ENCODE data around the gene COX6A2.

The COX6A2 gene

GRCh38 chr16:31467151-31467773, 39.1 kb upstream of the COX6A2 start:
- H3K4me3 ChIP-seq (ENCODE audit: low read depth, low read length): no peak overlapping the region
- no peak for TF ChIP-seq CTCF (conservative IDR thresholded peaks at IDR 0.05; ENCODE audit: low read depth, low read length)
- DNase-seq (ENCODE audit: low read depth): peak; percentile 70

- no peak for TF ChIP-seq CTCF (conservative IDR thresholded peaks at IDR 0.05; ENCODE audit: low read depth, low read length)
- no peak overlapping the region for H3K4me3 ChIP-seq (ENCODE audit: low read depth, low read length)
- DNase-seq (ENCODE audit: low read depth): no peak
Measured at GRCh38 chr16:31466381-31466841, 38.3 kb upstream of the COX6A2 start.

- H3K4me3 ChIP-seq (ENCODE audit: low read depth, low read length): no peak overlapping the region
- no peak for DNase-seq (ENCODE audit: low read depth)
- no peak for TF ChIP-seq CTCF (conservative IDR thresholded peaks at IDR 0.05; ENCODE audit: low read depth, low read length)
Measured at GRCh38 chr16:31465788-31466370, 37.7 kb upstream of the COX6A2 start.

GRCh38 chr16:31464781-31465260, 36.7 kb upstream of the COX6A2 start:
- DNase-seq (ENCODE audit: low read depth): no peak
- no peak for TF ChIP-seq CTCF (conservative IDR thresholded peaks at IDR 0.05; ENCODE audit: low read depth, low read length)
- no peak overlapping the region for H3K4me3 ChIP-seq (ENCODE audit: low read depth, low read length)

- no peak overlapping the region for H3K4me3 ChIP-seq (ENCODE audit: low read depth, low read length)
- TF ChIP-seq CTCF (conservative IDR thresholded peaks at IDR 0.05; ENCODE audit: low read depth, low read length): no peak
- DNase-seq (ENCODE audit: low read depth): no peak
Measured at GRCh38 chr16:31464348-31464769, 36.2 kb upstream of the COX6A2 start.

GRCh38 chr16:31461921-31462804, 34.0 kb upstream of the COX6A2 start:
- H3K4me3 ChIP-seq (ENCODE audit: low read depth, low read length): no peak overlapping the region
- TF ChIP-seq CTCF (conservative IDR thresholded peaks at IDR 0.05; ENCODE audit: low read depth, low read length): no peak

More at GRCh38 chr16:31461921-31462804, 34.0 kb upstream of the COX6A2 start:
- DNase-seq (ENCODE audit: low read depth): no peak
